ENCODE measurements around the gene WSB2.
"Not testable (repeated sequence)": the region's sequence is repeated elsewhere in the genome, so short reads cannot be mapped to it uniquely, and the experiment has no call there.

Gene WSB2

DNA sequence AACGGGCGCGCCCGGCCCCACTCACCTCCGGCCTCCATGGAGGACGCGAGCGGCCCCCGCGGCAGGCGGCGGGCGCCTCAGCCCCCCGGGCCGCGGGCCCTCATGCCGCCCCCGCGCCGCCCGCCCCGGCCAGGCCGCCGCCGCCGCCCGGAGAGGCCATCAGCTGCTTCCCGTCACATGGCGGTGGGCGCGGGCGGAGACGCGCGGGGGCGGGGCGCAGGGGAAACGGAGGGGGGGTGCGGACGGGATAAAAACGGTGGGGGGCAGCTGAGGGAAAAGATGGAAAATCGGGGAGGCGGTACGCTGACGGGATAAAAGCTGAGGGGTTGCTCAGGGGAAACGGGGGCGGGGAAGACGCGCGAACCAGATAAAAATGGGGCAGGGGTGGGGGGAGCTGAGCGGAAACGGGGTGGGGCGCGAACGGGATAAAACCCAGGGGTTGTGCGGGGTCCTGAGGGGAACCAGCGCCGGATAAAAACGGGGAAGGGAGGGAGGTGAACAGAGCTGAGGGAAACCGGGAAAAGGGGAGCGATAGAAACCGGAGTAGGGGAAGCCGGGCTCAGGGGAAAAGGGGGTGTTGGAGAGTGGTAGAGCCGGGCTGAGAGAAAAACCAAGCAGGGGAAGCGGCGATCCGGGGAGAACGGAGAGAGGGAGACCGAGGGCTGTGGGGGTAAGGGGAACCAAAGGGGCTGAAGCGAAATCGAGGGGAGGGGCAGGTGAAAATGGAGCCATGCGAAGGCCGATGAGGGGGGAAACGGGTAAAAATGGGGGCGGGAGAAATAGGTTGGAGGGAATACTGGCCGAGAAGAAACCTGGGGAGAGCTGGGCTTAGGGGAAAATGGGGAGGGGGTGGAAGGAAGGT is at the start of gene WSB2:
TSS of gene WSB2 (minus strand) at position 169 of the 862 bp plus-strand sequence. CDS start at position 38, 131 bp downstream.
- DNase-seq (ENCODE audit: low read depth): no peak
- H3K4me3 ChIP-seq (ENCODE audit: low read depth, low read length): peak within 1 kb of the TSS; percentile 82

DNA sequence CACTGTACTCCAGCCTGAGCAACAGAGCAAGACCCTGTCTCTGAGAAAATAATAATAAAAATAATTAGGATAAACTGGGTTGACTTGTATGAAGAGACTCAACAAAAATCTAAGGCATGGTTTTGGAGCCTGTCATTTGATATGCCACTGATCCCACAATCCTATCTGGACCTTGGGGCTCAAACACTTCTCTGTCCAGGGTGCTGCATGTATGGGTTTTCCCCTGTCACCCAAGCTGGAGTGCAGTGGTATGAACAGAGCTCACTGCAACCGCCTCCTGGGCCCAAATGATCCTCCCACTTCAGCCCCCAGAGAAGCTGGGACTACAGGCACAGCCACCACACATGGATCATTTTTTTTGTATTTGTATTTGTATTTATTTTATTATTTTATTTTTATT is 48.1 kb upstream of the WSB2 start:
- no peak for DNase-seq (ENCODE audit: low read depth)
- H3K4me3 ChIP-seq (ENCODE audit: low read depth, low read length): no peak overlapping the region

DNA sequence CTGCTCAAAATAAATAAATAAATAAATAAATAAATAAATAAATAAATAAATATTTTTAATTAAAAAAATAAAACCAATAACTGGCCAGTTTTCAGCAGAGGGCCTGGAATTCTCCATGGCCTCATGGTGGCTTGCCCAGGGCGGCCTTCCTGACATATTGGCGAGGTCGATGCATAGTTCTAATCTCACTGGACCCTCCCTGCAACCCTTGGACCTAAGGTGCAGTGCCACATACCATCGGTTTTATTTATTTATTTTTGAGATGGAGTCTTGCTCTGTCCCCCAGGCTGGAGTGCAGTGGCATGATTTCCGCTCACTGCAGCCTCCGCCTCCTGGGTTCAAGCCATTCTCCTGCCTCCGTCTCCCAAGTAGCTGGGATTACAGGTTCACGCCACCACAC is 46.7 kb upstream of the WSB2 start:
- H3K4me3 ChIP-seq (ENCODE audit: low read depth, low read length): no peak overlapping the region
- DNase-seq (ENCODE audit: low read depth): no peak

DNA sequence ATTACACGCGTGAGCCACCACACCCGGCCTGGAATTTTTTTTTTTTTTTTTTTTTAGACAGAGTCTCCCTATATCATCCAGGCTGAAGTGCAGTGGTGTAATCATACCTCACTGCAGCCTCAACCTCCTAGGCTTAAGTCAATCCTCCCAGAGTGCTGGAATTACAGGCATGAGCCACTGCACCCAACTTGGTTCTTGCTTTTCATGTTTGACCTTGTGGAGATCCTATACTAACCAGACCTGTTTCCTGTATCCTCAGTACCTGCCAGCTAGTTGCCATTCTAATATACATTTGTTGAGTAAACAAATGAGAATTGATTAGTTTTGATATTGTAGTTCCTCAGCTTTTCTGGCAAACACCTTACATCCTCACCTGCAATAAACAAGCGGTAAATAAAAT is 46.0 kb upstream of the WSB2 start:
- no peak for DNase-seq (ENCODE audit: low read depth)

DNA sequence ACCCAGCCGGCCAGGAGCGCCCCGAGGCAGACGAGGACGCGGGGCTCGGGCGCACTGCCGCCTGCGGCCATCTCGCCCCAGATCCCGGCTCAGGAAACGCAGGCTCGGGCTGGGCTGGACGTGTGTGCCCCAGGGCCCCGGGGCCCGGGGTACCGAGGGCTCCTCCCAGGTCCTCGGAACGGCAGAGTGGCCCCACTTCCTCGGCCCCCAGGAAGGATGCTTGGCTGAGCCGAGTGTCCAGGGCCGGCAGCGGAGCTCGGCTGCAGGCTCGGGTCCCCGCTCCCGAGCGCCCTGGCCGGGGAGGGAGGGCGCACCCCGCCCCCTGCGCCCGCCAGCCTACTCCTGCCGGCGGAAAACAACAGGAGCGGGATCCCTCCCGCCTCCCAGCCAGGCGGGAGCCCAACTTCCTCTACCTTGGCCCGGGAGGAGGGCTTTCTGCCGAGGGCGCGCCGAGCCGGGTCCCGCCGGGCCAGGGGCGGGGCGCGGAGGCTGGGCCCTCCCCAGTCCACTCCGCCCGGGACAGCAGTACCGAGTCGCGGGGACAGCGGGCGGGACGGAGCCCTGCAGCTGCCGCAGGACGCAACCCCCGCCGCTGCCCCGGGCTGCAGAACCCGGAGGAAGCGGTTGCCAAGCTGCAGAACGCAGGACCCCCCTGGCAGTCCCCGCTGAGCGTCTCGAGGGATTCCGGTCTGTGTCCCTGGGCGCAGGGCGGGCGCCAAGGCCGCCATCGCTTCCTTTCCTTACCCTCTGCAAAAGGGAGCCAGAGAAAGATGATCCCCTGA is 42.8 kb upstream of the WSB2 start, which contains the start of gene VSIG10:
TSS of gene VSIG10 (minus strand) at position 411 of the 782 bp plus-strand sequence. CDS start at position 71, 340 bp downstream.
- DNase-seq (ENCODE audit: low read depth): no peak
- H3K4me3 ChIP-seq (ENCODE audit: low read depth, low read length): peak within 1 kb of the TSS; percentile 77

More for the DNA sequence above, 46.0 kb upstream of the WSB2 start:
- no peak overlapping the region for H3K4me3 ChIP-seq (ENCODE audit: low read depth, low read length)

DNA sequence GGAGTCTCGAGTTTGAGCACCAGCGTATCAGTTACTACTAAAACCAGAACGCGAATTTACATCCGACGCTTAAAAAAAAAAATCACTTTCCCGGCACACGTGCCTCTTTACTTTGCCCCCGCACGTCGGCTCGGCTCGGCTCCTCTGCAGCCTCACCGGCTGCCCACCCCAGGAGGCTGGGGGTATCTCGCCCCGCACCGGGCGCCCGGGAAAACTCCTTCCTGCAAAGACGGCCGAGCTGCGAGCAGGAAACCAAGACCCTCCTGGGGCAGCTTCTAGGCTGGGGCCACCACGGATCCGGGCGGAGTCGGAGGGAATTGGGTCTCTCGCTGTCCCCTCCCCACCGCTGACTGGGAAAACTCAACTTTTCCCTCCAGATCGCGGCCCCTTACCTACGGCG is 42.2 kb upstream of the WSB2 start:
- DNase-seq (ENCODE audit: low read depth): no peak

DNA sequence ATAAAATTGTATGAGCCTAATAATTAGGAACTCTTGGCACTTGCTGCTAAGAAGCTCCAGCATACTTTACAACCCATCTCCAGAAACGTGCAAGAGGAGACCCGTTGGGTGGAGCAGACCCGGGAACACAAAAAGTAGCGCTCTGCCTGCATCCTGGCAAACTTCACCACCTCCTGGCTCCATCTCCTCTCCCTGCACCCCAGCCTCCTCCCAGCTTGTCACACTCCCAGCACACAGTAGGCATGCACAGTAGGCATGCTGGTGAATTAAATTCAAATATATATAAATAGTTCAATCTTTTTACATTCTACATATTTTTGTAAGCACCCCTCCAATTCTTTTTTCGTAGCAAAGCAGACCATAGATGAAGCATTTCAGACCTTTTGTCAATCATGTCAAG is 41.6 kb upstream of the WSB2 start:
- no peak for DNase-seq (ENCODE audit: low read depth)
- H3K4me3 ChIP-seq (ENCODE audit: low read depth, low read length): peak overlapping the region; percentile 77

More for the DNA sequence above, 42.2 kb upstream of the WSB2 start:
- H3K4me3 ChIP-seq (ENCODE audit: low read depth, low read length): peak overlapping the region; percentile 77

DNA sequence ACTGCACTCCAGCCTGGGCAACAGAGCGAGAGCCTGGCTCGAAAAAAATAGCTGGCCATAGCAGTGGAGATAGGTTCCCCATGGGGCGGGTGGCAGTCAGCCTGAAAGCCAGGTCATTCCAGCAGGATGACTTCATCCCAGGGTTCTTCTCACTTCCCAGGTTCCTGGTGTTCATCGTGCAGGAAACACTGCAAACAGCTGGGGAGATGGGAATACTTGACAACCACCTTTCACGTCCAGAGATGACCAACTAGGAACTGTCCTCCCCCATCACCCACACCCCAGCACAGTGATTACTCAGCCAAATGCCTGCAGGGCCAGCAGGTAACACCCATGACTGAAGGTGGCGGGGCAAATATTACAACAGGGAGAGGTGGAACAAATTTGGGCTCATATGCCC is 41.1 kb upstream of the WSB2 start:
- H3K4me3 ChIP-seq (ENCODE audit: low read depth, low read length): no peak overlapping the region
- DNase-seq (ENCODE audit: low read depth): no peak

DNA sequence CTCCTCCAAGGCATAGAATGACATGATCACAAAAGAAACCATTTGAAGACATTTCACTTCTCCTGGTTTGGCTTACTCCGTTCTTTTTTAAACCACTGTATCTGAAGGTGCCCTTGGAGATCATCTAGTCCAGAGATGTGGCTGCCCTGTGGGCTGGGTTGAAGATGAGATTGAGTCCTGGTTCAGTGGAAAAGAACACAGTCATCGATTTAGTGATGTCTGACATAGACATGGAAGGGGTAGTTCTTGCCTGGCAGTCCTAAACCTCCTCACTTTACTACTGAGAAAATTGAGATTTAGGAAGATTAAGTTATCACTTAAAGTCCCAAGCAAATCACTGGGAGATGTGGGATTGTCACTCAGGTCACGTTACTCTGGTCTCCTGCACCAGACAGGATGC is 40.1 kb upstream of the WSB2 start:
- H3K4me3 ChIP-seq (ENCODE audit: low read depth, low read length): no peak overlapping the region
- DNase-seq (ENCODE audit: low read depth): no peak

DNA sequence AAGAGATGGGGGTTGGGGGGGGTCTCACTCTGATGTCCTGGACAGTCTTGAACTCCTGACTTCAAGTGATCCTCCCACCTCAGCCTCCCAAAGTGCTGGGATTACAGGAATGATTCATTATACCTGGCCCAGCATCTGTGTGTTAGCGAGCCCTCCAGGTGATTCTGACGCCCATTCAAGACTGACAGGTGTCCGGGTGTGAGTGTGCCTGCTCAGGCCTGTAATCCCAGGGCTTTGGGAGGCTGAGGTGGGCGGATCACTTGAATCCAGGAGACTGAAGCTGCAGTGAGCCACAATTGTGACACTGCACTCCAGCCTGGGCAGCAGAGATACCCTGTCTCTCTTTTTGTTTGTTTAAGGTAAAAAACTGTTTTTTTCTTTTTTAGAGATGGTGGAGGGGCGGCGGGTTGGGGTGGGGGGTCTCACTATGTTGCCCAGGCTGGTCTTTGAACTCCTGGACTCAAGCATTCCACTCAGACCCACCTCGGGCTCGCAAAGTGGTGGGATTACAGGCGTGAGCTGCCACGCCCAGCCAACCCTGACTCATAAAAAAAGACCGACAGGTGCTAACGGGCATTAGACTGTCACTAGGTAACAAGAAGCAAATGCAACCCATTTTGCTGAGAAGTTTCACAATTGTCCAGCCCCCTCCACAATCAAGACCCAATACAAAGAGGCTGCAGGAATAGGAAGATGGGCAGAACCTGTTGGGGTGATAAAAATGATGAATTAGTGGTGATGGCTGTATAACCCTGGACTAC is 38.1 kb upstream of the WSB2 start:
- DNase-seq (ENCODE audit: low read depth): no peak
- H3K4me3 ChIP-seq (ENCODE audit: low read depth, low read length): no peak overlapping the region

DNA sequence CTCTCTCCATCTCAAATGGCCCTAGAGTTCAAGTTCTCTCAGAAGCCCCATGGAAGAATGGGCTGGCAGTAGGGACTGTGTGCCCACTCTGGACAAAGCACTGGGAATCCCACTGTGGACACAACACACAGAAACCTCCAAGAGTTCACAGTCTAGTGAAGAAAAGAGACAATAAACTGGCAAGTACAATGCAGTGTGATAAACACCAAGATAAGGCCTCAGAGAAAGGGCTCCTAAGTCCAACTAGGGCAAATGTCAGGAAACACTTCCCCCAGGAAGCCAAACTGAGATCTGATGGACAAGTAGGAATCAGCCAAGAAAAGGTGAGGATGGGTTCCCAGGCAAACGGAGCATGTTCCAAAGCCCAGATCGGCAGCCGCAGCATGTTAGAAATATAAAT is 37.4 kb upstream of the WSB2 start:
- H3K4me3 ChIP-seq (ENCODE audit: low read depth, low read length): no peak overlapping the region

DNA sequence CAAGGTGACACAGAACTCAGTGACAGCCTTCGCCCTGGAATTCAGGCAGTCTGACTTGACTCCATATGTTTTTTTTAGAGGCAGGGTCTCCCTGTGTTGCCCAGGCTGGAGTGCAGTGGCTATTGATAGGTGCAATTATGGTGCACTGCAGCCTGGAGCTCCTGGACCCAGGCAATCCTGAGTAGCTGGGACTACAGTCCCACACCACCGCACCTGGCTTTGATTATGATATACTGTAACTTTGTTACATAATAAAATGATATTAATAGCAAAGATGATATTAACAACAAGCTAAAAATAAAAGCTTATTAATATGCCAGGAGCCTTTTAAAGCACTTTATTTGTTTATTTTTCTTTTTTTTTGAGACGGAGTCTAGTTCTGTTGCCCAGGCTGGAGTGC is 33.1 kb upstream of the WSB2 start:
- no peak overlapping the region for H3K4me3 ChIP-seq (ENCODE audit: low read depth, low read length)
- DNase-seq (ENCODE audit: low read depth): no peak

More for the DNA sequence above, 37.4 kb upstream of the WSB2 start:
- DNase-seq (ENCODE audit: low read depth): no peak

DNA sequence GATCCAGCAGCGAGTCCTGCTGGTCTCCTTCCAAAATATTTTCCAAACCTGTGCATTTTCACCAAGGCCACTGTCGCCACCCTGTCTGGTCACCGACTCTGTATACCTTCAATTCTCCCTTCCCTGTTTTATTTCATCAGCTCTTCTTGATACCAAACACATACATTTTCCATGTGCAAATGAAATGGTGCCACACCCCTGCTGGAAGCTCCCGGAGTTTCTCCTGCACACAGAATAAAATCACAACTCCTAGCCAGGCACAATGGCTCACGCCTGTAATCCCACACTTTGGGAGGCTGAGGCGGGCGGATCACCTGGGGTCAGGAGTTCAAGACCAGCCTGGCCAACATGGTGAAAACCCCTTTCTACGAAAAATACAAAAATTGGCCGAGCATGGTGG is 28.8 kb upstream of the WSB2 start:
- no peak for DNase-seq (ENCODE audit: low read depth)
- no peak overlapping the region for H3K4me3 ChIP-seq (ENCODE audit: low read depth, low read length)

DNA sequence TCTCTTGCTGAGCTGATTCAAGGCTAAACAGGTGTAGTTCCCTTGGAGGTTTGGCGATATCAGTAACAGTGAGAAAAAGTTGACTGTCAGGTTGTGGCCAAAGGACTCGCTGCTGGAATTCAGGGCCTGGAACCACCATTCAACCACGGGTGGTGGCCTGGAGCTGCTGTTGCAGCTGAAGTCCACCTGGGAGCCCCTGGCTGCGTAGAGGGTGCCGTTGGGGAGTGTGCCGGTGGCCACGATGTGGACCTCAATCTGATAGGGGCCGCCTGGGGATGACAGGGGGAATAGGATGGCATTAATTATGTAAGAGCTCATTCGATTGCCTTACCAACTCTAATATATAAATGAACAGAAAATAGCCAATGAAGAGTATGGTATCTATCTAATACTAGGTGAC is 21.2 kb upstream of the WSB2 start:
- H3K4me3 ChIP-seq (ENCODE audit: low read depth, low read length): no peak overlapping the region
- DNase-seq (ENCODE audit: low read depth): no peak

DNA sequence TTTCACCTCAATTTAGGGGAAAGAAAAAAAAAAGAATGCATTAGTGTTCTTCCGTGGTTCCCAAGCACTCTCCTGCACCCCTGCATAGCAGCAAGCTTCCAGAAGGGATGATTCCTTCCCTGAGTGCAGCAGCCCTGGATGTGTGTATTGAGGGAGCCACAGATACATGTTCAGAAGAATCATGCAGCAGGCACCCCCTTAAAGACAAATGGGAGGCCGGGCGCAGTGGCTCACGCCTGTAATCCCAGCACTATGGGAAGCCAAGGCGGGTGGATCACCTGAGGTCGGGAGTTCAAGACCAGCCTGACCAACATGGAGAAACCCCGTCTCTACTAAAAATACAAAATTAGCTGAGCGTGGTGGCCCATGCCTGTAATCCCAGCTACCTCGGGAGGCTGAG is 20.5 kb upstream of the WSB2 start:
- not testable (repeated sequence) for DNase-seq (ENCODE audit: low read depth); H3K4me3 ChIP-seq (ENCODE audit: low read depth, low read length)

DNA sequence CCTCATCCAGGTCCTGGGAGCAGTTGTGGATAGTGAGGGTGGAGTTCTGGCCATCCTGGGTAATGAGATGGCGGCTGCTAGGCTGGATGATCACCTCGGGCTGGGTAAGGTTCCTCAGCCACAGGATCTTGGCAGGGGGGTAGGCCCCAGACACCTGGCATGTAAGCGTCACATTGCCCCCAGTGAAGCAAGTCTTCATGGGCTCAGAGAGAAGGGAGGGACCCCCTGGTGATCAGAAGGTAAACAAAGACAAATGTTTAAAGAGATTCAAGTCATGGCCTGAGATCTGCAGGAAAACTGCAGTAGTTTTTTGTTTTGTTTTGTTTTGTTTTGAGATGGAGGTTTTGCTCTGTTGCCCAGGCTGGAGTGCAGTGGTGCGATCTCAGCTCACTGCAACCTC is 12.8 kb upstream of the WSB2 start:
- DNase-seq (ENCODE audit: low read depth): no peak
- no peak overlapping the region for H3K4me3 ChIP-seq (ENCODE audit: low read depth, low read length)

DNA sequence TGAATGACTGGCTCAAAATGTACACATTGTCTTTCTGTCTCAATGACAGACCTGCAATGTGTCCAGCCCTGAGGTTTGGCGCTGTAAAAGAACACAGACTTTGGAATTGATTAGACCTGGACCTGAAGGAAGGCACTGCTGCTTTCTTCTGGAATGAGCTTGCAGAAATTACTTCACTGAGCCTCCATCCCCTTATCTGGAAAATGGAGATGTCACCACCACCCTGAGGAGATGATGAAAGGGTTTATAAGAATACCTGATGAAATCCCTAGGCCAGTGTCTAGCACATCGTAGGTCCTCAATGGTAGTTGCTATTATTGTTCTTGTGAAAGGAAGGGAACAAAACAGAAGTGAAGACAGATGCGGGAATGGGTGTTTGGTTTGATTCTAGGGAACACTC is 9.7 kb upstream of the WSB2 start:
- no peak for DNase-seq (ENCODE audit: low read depth)
- no peak overlapping the region for H3K4me3 ChIP-seq (ENCODE audit: low read depth, low read length)

DNA sequence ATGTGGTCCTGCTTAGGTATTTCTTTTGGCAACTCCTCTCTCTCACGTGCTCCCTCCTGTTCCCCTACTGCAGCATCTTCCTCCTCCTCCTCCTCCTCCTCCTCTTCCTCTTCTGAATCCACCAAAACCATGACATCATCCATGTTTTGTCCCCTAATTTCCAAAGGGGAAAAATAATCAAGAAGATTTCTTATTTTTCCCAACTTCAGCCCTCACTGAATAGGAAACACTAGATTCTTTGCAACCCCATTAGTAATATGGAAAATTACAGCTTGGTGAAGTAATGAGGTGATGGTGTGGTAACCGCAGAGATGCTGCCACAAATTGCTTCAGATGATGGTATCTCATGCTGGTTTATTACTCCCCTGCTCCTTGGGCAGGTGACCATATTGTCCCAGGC is 7.5 kb upstream of the WSB2 start:
- no peak overlapping the region for H3K4me3 ChIP-seq (ENCODE audit: low read depth, low read length)
- no peak for DNase-seq (ENCODE audit: low read depth)

DNA sequence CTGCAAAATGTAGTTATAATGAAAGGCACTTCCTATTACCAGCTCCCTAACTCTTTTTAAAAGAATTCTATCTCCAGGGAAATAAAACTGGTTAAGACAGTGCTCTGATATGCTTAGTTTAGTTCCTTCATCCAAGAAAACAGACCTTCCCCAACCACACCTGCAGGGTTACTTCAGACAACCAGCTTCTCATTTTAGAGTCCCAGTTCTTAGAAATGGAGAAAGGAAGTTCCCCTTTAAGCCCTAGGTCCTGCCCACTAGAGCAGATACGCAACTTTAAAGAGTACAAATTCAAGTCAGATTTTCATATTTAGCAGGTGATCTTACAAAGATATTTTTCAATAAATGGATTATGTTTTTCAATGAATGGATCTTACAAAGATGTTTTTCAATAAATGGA is 4.4 kb upstream of the WSB2 start:
- DNase-seq (ENCODE audit: low read depth): no peak
- no peak overlapping the region for H3K4me3 ChIP-seq (ENCODE audit: low read depth, low read length)

DNA sequence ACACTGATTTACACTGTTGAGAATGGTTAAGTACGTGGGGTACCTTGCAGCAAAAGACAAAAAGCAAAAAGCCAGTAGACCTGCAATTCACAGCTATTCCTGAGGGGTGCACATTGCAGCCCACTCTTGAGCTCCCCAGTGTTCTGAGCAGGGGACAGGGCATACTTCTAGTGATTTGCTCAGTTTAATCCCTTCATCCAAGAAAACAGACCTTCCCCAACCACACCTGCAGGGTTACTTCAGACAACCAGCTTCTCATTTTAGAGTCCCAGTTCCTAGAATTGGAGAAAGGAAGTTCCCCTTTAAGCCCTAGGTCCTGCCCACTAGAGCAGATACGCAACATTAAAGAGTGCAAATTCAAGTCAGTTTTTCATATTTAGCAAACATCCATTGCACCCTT is 3.6 kb upstream of the WSB2 start:
- no peak overlapping the region for H3K4me3 ChIP-seq (ENCODE audit: low read depth, low read length)
- no peak for DNase-seq (ENCODE audit: low read depth)

Data from skeletal muscle cell (primary cell).